Activated effector memory CD4-positive, alpha-beta T cell treated with anti-CD3 and anti-CD28 coated beads, Interleukin-2, amount 50 U/mL, for 16 hours (primary cell): Measurements from ENCODE around the gene TMA7.

Experiments
- DNase-seq: peaks from one replicate; pipeline ENCODE4 v3.0.0-alpha.2; 2020

The TMA7 gene

DNA sequence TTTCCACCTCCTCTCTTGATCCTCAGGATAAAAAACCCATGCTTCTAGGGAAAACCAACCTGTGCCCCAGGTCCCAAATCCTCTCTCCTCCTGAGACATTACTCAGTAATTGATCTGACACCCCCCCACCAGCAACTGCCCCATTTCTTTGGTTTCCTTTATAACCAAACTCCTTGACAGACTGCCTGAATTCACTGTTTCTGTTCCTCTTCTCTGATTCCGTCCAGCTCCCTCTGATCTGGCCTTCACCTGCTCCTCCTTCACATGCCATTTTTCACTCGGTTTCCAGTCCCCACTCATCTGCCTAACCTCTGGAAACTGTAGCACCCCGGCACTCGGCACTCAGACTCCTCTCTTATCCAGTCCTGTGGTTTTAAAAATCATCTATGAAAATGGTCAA is 2.2 kb upstream of the TMA7 start:
- DNase-seq: no peak

DNA sequence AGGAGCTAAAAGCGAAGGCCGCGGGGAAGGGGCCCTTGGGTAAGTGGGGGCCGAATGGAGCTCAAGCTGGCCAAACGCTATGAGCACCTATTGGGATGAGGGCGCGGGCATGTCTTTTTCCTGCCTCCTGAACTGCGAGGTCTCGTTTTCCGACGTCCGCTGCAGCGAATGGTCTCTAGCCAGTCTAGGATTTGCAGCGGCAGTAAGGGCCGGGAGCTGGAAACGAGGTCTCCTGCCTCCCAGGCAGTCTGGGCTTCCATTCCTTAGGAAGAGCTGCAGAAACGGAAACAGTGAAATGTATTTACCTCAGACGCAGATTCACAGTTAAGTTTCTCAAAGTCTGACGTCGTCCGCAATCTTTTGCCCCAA is 517 bp downstream of the TMA7 start:
- DNase-seq: no peak

DNA sequence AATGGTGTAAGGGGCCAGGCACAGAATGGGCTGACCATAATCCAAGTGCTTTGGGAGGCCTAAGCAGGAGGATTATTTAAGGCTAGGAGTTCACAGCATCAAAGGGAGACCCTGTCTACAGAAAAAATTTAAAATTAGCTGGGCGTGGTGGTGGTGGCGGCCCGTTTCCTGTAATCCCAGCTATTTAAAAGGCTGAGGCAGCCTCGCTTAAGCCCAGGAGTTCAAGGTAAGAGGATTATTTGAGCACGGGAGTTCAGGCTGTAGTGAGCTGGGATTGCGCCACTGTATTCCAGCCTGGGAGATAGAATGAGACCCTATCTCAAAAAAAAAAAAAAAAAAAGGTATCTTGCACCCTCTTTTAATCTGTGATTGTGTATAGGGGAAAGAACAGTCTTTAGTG is 1.9 kb downstream of the TMA7 start:
- no peak for DNase-seq

DNA sequence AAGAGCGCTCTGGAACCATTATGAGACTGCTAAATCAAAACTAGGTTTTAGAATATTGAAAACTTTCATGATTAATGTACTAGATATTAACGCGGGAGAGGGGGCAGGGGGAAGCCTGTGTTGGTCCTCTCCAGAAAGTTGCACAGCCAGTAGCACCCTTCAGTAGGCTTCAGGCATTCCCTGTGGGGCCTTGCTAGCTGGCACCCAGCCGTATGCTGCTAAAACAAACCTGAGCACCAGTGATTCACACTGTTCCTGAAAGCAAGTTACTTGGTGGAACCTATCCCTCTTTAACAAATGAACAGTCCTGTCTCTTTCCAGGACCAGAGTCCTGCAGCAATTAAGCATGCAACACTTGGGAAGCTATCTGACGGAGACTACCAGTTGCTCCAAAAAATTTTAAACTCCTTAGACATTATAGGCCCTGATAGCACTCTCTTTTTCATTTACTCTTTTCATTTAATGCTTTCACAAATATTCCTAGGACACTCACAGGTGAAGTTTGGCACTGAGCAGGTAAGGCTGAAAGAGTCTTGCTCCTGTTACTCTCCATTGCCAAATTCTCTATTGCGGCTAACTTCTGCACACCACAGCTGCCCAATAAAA is 5.3 kb downstream of the TMA7 start:
- DNase-seq: no peak

DNA sequence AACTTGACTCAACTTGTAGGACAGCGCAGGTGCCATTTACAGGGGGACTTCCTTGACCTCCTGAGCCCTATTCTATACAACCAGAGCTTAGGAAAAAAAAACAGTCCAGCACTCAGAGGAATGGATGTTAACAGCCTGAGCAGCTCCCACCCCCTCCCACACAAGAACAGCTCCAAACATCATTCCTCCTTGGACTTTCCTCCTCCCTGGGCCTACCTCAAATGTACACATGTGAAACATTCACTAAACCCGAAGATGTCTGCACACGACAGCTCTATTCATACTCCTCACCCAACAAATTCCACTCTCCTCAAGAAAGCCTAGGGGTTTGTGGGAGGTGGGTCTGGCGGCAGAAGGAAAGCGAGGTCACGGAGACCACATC is 6.0 kb downstream of the TMA7 start:
- DNase-seq: no peak

GRCh38 chr3:48446425-48447193 is 6.6 kb downstream of the TMA7 start, which contains the start of gene ATRIP:
ATRIP (plus strand) TSS chr3:48446737; CDS start chr3:48446846, 109 bp downstream.
- DNase-seq: peak; percentile 96

DNA sequence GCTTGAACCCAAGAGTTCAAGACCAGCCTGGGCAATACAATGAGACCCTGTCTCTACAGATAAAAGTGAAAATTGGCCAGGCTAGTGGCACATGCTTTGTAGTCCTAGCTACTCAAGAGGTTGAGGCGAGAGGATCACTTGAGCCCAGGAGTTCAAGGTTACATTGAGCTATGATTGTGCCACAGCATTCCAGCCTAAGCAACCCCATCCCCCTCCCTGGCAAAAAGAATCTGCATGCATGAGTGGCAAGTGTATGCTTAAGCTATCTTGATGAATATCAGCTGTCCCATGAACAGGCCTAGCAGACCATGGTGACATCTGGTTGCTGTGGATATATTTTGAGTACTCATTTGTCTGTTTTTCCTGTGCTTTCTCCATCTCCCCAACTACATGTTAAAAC is 11.2 kb downstream of the TMA7 start:
- no peak for DNase-seq

- DNase-seq: no peak
Measured at GRCh38 chr3:48456456-48456855, 16.4 kb downstream of the TMA7 start.

- no peak for DNase-seq
Measured at GRCh38 chr3:48459331-48459730, 19.3 kb downstream of the TMA7 start.

- no peak for DNase-seq
Measured at GRCh38 chr3:48459773-48460516, 19.9 kb downstream of the TMA7 start.

DNA sequence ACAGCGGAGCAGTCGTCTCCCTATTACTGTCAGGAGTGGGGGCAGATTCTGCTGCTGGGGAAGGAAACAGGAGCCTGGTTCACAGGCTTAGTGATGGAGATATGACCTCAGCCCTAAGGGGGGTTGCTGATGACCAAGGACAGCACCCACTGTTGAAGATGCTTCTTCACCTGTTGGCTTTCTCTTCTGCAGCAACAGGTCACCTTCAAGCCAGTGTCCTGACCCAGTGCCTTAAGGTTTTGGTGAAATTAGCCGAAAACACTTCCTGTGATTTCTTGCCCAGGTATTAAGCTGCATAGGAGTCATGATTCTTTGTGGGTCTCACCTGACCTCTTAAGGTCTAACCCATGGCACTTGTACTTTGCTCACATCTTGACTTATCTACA is 20.5 kb downstream of the TMA7 start:
- peak; percentile 27 for DNase-seq

- peak; percentile 54 for DNase-seq
Measured at GRCh38 chr3:48461767-48462166, 21.7 kb downstream of the TMA7 start.

DNA sequence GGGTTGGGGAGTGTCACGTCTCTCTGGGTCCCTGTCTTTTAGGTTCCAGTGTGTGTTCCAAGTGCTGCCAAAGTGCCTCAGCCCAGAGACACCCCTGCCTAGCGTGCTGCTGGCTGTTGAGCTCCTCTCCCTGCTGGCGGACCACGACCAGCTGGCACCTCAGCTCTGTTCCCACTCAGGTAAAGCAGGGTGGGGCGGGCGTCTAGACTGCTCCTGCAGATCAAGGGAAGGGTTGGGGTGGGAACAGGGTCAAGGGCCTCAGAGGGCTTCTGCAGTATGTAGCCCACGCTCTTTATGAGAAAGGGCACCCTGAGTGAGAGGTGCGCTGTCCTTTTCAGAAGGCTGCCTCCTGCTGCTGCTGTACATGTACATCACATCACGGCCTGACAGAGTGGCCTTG is 23.6 kb downstream of the TMA7 start:
- peak; percentile 55 for DNase-seq

DNA sequence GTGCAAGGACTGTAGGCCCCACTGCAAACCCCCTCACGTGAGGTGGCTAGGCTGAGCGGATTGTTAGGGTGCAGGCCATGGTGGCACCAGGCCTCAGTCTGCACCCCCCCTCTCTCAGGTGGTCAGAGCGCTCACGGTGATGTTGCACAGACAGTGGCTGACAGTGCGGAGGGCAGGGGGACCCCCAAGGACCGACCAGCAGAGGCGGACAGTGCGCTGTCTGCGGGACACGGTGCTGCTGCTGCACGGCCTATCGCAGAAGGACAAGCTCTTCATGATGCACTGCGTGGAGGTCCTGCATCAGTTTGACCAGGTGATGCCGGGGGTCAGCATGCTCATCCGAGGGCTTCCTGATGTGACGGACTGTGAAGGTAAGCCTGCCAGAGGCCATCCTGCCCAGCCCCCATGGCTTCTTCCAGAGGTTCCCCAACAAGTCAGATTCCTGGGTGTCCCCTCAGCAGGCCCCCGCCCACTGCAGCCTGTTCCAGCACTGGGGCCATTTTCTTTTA is 24.7 kb downstream of the TMA7 start:
- DNase-seq: peak; percentile 59

DNA sequence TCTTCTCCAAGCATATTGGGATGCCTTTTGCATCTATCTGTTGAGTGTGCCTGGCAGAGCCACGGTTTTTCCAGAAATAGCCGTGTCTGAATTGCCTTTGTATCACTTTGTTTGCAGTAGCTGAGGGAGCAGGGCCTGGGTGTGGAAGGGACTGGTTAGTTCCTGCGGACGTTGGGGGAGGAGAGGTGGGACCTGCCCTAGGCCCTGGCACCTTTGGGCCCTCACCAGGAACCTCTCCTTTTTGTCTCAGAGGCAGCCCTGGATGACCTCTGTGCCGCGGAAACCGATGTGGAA is 25.1 kb downstream of the TMA7 start:
- no peak for DNase-seq

GRCh38 chr3:48465531-48466378 is 25.7 kb downstream of the TMA7 start:
- DNase-seq: peak; percentile 92

- DNase-seq: peak; percentile 73
Measured at GRCh38 chr3:48466386-48467109, 26.5 kb downstream of the TMA7 start.

DNA sequence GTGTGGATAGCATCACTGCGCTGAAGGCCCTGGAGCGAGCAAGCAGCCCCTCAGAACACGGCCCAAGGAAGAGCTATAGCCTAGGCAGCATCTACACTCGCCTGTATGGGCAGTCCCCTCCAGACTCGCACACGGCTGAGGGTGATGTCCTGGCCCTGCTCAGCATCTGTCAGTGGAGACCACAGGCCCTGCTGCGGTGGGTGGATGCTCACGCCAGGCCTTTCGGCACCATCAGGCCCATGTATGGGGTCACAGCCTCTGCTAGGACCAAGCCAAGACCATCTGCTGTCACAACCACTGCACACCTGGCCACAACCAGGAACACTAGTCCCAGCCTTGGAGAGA is 27.0 kb downstream of the TMA7 start:
- peak; percentile 63 for DNase-seq

GRCh38 chr3:48467473-48468267 is 27.6 kb downstream of the TMA7 start:
- DNase-seq: peak; percentile 62

DNA sequence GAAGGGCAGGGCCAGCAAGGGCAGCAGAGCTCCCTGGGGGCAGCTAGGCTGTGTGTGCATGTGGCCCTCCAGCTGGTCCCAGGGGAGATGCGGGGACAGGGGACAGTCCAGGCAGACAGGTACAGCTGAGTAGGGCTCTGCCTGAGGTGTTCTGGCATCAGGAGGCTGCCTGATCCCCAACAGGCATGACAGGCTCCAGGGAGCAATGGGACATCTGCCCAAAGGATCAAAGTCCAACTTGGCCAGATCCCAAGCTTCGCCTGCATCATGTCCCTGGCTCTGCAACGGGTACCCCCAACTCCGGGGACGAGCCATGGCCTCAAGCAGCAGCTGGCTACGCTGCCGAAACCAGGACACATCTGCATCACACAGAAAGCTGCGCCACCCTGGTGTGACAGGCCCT is 28.3 kb downstream of the TMA7 start:
- DNase-seq: peak; percentile 63

DNA sequence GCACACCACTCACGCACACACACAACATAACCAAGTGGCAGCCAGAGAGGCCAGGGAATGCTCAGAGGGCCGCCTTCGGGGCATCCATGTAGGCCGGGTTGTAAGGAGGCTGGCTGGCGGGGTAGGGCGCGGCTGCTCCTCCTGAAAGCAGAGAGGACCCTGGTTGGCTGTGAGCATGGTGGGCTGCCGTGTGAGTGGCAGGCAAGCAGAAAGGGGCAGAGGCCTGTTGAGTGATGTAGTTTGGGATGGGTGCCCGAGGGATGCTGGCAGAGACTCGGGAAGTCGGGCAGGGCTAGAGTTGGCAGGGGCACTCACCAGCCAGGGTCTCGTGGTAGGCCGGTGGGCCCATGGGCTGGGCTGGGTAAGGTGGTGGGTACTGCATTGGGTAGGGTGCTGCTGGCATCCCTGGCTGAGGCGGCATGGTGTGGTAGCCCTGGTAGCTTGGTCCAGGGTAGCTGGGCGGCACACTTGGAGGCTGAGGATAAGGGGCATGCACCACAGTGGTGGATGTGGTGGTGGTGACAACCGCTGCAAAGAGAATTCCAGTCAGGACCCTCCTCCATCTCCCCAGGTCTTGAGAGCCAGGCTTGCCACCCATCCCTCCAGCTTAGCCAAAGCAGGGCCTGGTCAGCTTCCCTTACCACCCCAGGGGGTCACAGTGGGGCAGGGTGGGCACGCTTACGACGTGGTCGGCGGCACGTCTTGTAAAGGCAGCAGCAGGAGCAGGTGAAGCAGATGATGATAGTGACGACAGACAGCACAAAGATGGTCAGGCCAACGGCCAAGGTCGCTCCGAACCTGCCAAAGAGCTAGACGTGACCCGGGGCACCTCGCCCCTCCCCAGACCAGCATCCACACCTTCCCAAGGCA is 29.2 kb downstream of the TMA7 start:
- peak; percentile 61 for DNase-seq
